Calu3 (cell line): ENCODE data around the gene PALM3. TPM values are rescaled to one million over a fixed set of nuclear protein-coding genes. Genes with fewer than 3 reads are reported as not detected.

Experiments used
- BruUV-seq: library from RNA; stranded (reverse); fragments of 400-500 nt; replicated peaks from 2 replicates; lab custom pipeline; 2021; lab: Mats Ljungman, UMichigan
- CTCF ChIA-PET: fragments of 300-600 bp; sonication (Branson Sonifier 250); formaldehyde crosslinking; loops from one replicate; lab custom pipeline; 2022; ENCODE audit warnings: antibody characterized with exemption; lab: Charles Lee
- DNase-seq: peaks from one replicate; pipeline ENCODE4 v3.0.0; 2022
- H3K27ac Mint-ChIP-seq: one replicate; pipeline ENCODE4 v1.8.0; 2022; ENCODE audit warnings: mixed read lengths; ENCODE audit not compliant: unreplicated experiment
- H3K27me3 Mint-ChIP-seq: one replicate; pipeline ENCODE4 v1.8.0; 2022; ENCODE audit warnings: mixed read lengths; ENCODE audit not compliant: unreplicated experiment
- H3K36me3 Mint-ChIP-seq: one replicate; pipeline ENCODE4 v1.8.0; 2022; ENCODE audit warnings: mild to moderate bottlenecking, moderate library complexity, mixed read lengths; ENCODE audit not compliant: insufficient read depth, unreplicated experiment
- H3K4me1 Mint-ChIP-seq: one replicate; pipeline ENCODE4 v1.8.0; 2022; ENCODE audit warnings: mild to moderate bottlenecking, low read depth, mixed read lengths; ENCODE audit not compliant: unreplicated experiment
- H3K4me3 Mint-ChIP-seq: one replicate; pipeline ENCODE4 v1.8.0; 2022; ENCODE audit warnings: mild to moderate bottlenecking, low read depth, moderate library complexity, mixed read lengths; ENCODE audit not compliant: unreplicated experiment
- H3K9me3 Mint-ChIP-seq: one replicate; pipeline ENCODE4 v1.8.0; 2022; ENCODE audit warnings: low read depth, mixed read lengths; ENCODE audit not compliant: unreplicated experiment
- intact Hi-C: fragments of 100-400 bp; cut with micrococcal nuclease; formaldehyde crosslinking; loops from one replicate; pipeline ENCODE4 v1.10.0; 2022; ENCODE audit not compliant: unreplicated experiment
- total RNA-seq: library from RNA; stranded (reverse); gene quantifications from 2 replicates; pipeline ENCODE4 v1.2.3, GENCODE V29; 2022
- TF ChIP-seq, protein P1 (sequence below): fragments of 200-600 bp; IDR thresholded peaks from one replicate; pipeline ENCODE4 v1.8.0; 2022; ENCODE audit warnings: antibody characterized with exemption; ENCODE audit not compliant: unreplicated experiment

The PALM3 gene
- total RNA-seq, 1 experiment from 2014 or later: 21.4 TPM

DNA sequence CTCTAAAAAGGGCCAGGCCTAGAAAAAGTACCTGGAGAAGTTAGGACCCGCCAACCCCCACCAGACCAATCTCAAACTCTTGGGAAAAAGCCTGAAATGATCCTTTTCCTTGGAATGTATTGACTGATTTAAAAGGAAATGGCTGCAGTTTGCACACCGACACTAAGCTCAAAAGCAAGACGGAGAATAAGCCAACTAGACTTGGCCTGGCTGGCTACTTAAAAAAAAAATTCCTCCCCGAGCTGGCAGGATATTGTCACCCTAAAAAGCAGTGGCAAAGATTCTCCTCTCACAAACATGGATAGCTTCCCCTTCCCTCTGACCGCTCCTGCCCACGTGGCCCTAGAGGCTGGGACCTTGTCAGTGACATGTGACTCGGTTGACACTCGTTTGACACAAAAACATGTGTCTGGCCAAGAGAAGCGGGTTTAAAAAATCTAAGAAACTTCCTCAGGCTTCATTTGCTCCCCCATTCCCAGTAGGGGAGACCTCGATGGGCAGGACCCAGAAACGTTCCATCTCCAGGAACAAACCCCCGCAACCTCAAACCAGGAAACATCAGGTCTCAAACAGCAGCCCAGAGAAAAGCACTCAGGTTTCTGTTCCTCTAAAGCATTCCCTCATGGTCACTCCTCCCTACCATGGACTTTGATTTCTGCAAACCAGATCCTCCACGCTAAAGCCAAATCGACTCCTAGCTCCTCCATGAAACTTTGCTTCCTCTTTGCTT is 57.1 kb downstream of the PALM3 start:
- DNase-seq: peak; percentile 10
- H3K9me3 Mint-ChIP-seq: no peaks in the 10 kb centered on the region
- TSS peak; percentile 36 for BruUV-seq
- peaks cover 12% of the 10 kb centered on the region for H3K4me1 Mint-ChIP-seq
- H3K27ac Mint-ChIP-seq: peak overlapping the region; percentile 71
- H3K36me3 Mint-ChIP-seq: peaks cover 34% of the 10 kb centered on the region
- CTCF ChIA-PET: interaction anchor here (0.6 to 0.7 kb wide), 2 partner anchors 34 to 389 kb away, joined by 3 to 4 read pairs; no protein-coding TSS in a partner anchor
- intact Hi-C loops: no loop called here
- H3K4me3 Mint-ChIP-seq: peak overlapping the region; percentile 75
- H3K27me3 Mint-ChIP-seq: no peaks in the 10 kb centered on the region
- TF ChIP-seq, protein P1, sequence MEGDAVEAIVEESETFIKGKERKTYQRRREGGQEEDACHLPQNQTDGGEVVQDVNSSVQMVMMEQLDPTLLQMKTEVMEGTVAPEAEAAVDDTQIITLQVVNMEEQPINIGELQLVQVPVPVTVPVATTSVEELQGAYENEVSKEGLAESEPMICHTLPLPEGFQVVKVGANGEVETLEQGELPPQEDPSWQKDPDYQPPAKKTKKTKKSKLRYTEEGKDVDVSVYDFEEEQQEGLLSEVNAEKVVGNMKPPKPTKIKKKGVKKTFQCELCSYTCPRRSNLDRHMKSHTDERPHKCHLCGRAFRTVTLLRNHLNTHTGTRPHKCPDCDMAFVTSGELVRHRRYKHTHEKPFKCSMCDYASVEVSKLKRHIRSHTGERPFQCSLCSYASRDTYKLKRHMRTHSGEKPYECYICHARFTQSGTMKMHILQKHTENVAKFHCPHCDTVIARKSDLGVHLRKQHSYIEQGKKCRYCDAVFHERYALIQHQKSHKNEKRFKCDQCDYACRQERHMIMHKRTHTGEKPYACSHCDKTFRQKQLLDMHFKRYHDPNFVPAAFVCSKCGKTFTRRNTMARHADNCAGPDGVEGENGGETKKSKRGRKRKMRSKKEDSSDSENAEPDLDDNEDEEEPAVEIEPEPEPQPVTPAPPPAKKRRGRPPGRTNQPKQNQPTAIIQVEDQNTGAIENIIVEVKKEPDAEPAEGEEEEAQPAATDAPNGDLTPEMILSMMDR: no peak

Other genes starting within 250 kb of the PALM3 start
- 1.2 TPM in 1 of 2 replicates, not detected in the other for gene NANOS3, start 184.9 kb downstream of the PALM3 start, total RNA-seq
- gene BRME1, start 156.0 kb downstream of the PALM3 start, total RNA-seq: 1.0 and 1.5 TPM in 2 replicates
- 37.2 and 41.7 TPM in 2 replicates for gene CC2D1A, start 155.9 kb downstream of the PALM3 start, total RNA-seq
- gene PODNL1, start 123.7 kb downstream of the PALM3 start, total RNA-seq: not detected in 2 replicates
- gene DCAF15, start 109.6 kb downstream of the PALM3 start, total RNA-seq: 34.0 and 35.5 TPM in 2 replicates
- gene RFX1, start 55.8 kb downstream of the PALM3 start, total RNA-seq: 13.8 and 14.9 TPM in 2 replicates
- gene RLN3, start 33.9 kb downstream of the PALM3 start, total RNA-seq: not detected in 2 replicates
- gene IL27RA, start 30.3 kb downstream of the PALM3 start, total RNA-seq: 7.0 and 7.4 TPM in 2 replicates
- gene MISP3, start 10.7 kb upstream of the PALM3 start, total RNA-seq: 4.2 and 5.2 TPM in 2 replicates
- gene C19orf67, start 23.7 kb upstream of the PALM3 start, total RNA-seq: not detected in 2 replicates
- 41.1 and 44.2 TPM in 2 replicates for gene SAMD1, start 28.7 kb upstream of the PALM3 start, total RNA-seq
- 57.3 and 59.8 TPM in 2 replicates for gene PRKACA, start 55.7 kb upstream of the PALM3 start, total RNA-seq
- gene ASF1B, start 74.5 kb upstream of the PALM3 start, total RNA-seq: 42.6 and 44.2 TPM in 2 replicates
- gene ADGRL1, start 144.1 kb upstream of the PALM3 start, total RNA-seq: 24.8 and 26.5 TPM in 2 replicates